ENCODE measurements around the gene GEMIN7.
A peak's percentile ranks its signal among the peaks of the same experiment; 100 is the strongest.

GEMIN7 gene

DNA sequence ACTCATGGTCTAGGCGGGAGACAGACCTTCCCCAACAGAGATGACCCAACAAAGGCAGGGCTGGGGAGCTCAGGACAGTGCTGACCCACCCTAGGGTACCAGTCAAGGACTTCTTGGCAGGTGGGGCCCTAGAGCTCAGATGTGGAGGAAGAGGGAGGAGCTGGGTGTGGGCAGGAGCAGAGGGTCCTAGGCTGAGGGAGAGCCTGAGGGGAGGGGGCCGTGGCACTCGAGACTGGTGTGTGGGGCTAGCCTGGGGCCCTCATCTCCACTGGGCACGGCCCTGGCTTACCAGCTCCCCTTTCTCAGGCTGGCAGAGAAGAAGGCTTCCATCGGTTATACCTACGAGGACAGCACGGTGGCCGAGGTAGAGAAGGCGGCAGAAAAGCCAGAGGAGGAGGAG is 21.6 kb upstream of the GEMIN7 start:
- H3K36me3 Mint-ChIP-seq (ENCODE audit: low read depth): peaks cover 64% of the 10 kb centered on the region
- H3K9me3 Mint-ChIP-seq: no peaks in the 10 kb centered on the region
- no peak for TF ChIP-seq CTCF (IDR thresholded peaks at IDR 0.05)
- no peak overlapping the region for H3K4me3 Mint-ChIP-seq
- no peak for DNase-seq
- H3K27me3 Mint-ChIP-seq (ENCODE audit: low read depth, poor library complexity): peaks cover 3% of the 10 kb centered on the region
- no peaks in the 10 kb centered on the region for H3K4me1 Mint-ChIP-seq
- no peak overlapping the region for H3K27ac Mint-ChIP-seq

GRCh38 chr19:45058622-45059159 is 20.4 kb upstream of the GEMIN7 start:
- H3K9me3 Mint-ChIP-seq: no peaks in the 10 kb centered on the region
- peaks cover 3% of the 10 kb centered on the region for H3K27me3 Mint-ChIP-seq (ENCODE audit: low read depth, poor library complexity)
- H3K27ac Mint-ChIP-seq: peak overlapping the region; percentile 40
- DNase-seq: no peak
- no peaks in the 10 kb centered on the region for H3K4me1 Mint-ChIP-seq
- no peak for TF ChIP-seq CTCF (IDR thresholded peaks at IDR 0.05)
- no peak overlapping the region for H3K4me3 Mint-ChIP-seq
- H3K36me3 Mint-ChIP-seq (ENCODE audit: low read depth): peaks cover 64% of the 10 kb centered on the region

GRCh38 chr19:45059258-45059965 is 19.6 kb upstream of the GEMIN7 start:
- H3K4me1 Mint-ChIP-seq: no peaks in the 10 kb centered on the region
- peaks cover 3% of the 10 kb centered on the region for H3K27me3 Mint-ChIP-seq (ENCODE audit: low read depth, poor library complexity)
- DNase-seq: peak; percentile 86
- peak; percentile 87 for TF ChIP-seq CTCF (IDR thresholded peaks at IDR 0.05)
- no peak overlapping the region for H3K4me3 Mint-ChIP-seq
- no peaks in the 10 kb centered on the region for H3K9me3 Mint-ChIP-seq
- H3K36me3 Mint-ChIP-seq (ENCODE audit: low read depth): peaks cover 58% of the 10 kb centered on the region
- no peak overlapping the region for H3K27ac Mint-ChIP-seq

- H3K27ac Mint-ChIP-seq: no peak overlapping the region
- H3K27me3 Mint-ChIP-seq (ENCODE audit: low read depth, poor library complexity): peaks cover 3% of the 10 kb centered on the region
- no peak for TF ChIP-seq CTCF (IDR thresholded peaks at IDR 0.05)
- H3K9me3 Mint-ChIP-seq: no peaks in the 10 kb centered on the region
- H3K4me3 Mint-ChIP-seq: no peak overlapping the region
- H3K36me3 Mint-ChIP-seq (ENCODE audit: low read depth): peaks cover 51% of the 10 kb centered on the region
- no peak for DNase-seq
- H3K4me1 Mint-ChIP-seq: no peaks in the 10 kb centered on the region
Measured at GRCh38 chr19:45061965-45062364, 17.1 kb upstream of the GEMIN7 start.

DNA sequence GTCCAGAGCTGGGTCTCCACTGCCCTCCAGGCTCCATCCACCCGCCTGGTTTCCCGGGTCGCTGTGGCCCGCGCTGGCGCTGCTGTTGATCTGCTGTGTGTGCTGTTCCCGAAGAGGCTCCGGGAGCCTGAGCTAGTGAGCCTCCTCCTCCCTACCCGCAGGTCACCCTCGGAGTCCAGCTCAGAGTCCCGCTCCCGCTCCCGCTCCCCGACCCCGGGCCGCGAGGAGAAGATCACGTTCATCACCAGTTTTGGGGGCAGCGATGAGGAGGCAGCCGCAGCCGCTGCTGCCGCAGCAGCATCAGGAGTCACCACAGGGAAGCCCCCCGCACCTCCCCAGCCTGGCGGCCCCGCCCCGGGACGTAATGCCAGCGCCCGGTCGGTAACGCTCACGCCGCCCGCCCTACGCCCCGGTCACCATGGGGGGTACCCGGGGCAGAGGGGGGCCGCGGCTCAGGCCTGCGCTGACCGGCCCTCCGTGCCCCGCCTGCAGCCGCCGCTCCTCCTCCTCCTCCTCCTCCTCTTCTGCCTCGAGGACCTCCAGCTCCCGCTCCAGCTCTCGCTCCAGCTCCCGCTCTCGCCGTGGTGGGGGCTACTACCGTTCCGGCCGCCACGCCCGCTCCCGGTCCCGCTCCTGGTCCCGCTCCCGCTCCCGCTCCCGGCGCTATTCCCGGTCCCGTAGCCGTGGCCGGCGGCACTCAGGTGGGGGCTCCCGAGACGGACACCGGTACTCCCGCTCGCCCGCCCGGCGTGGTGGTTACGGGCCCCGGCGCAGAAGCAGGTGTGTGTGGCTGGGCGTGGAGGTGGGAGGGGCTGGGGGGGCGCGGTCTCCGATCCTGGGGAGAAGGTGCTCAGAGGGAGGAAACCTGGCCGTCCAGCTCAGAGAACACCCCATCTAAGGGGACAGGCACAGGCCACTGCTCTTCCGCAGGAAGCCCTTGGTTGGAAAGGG is 14.9 kb upstream of the GEMIN7 start:
- H3K27ac Mint-ChIP-seq: no peak overlapping the region
- no peak for TF ChIP-seq CTCF (IDR thresholded peaks at IDR 0.05)
- no peaks in the 10 kb centered on the region for H3K9me3 Mint-ChIP-seq
- peaks cover 42% of the 10 kb centered on the region for H3K36me3 Mint-ChIP-seq (ENCODE audit: low read depth)
- H3K4me3 Mint-ChIP-seq: no peak overlapping the region
- no peaks in the 10 kb centered on the region for H3K27me3 Mint-ChIP-seq (ENCODE audit: low read depth, poor library complexity)
- no peak for DNase-seq
- no peaks in the 10 kb centered on the region for H3K4me1 Mint-ChIP-seq

Measured in nephron progenitor cell (in vitro differentiated cells).